Common myeloid progenitor, CD34-positive (primary cell): ENCODE measurements around the gene TP53RK.

Experiments
- CTCF ChIA-PET: fragments of 350-600 bp; sonication (Branson Sonifier 250); formaldehyde crosslinking; loops from one replicate; lab custom pipeline; 2021; ENCODE audit warnings: antibody characterized with exemption; lab: Charles Lee
- POLR2A ChIA-PET: fragments of 350-600 bp; sonication (Branson Sonifier 250); formaldehyde crosslinking; loops from one replicate; lab custom pipeline; 2021; ENCODE audit warnings: antibody characterized with exemption; lab: Charles Lee
- DNase-seq, 3 donors: peaks; one replicate each; pipeline versions ENCODE4 v3.0.0 to v3.0.0-alpha.2; 2013
- H3K27ac ChIP-seq, 2 experiments: 1 replicate in 1 of 2; 2 replicates in 1 of 2; pipeline ENCODE4 v1.7.0; 2013; ENCODE audit warnings: inconsistent platforms in 2 of 2, low read length in 2 of 2, mild to moderate bottlenecking in 2 of 2, low read depth in 1 of 2, moderate library complexity in 1 of 2; ENCODE audit not compliant: severe bottlenecking in 2 of 2, insufficient read depth in 1 of 2, poor library complexity in 1 of 2
- H3K27me3 ChIP-seq, 5 experiments: replicated peaks in 2 of 5; 1 replicate in 3 of 5; 2 replicates in 2 of 5; pipeline versions ENCODE4 v1.6.1 to v1.7.0; 2013; ENCODE audit warnings: low read length in 4 of 5, mild to moderate bottlenecking in 2 of 5, moderate library complexity in 2 of 5, inconsistent platforms in 1 of 5; ENCODE audit not compliant: insufficient read depth in 5 of 5, control insufficient read depth in 4 of 5
- H3K36me3 ChIP-seq, 4 experiments: 1 replicate in 2 of 4; 2 replicates in 2 of 4; pipeline versions ENCODE4 v1.6.1 to v1.7.0; 2013; ENCODE audit warnings: low read length in 3 of 4, control low read depth in 1 of 4, mild to moderate bottlenecking in 1 of 4; ENCODE audit not compliant: control insufficient read depth in 4 of 4, insufficient read depth in 4 of 4
- H3K4me1 ChIP-seq, 4 experiments: 1 replicate in 3 of 4; 2 replicates in 1 of 4; pipeline versions ENCODE4 v1.6.1 to v1.7.1; 2013; ENCODE audit warnings: low read length in 3 of 4, mild to moderate bottlenecking in 3 of 4, control low read depth in 1 of 4, inconsistent platforms in 1 of 4, moderate library complexity in 1 of 4; ENCODE audit not compliant: control insufficient read depth in 4 of 4, insufficient read depth in 4 of 4; ENCODE audit errors: control extremely low read depth in 1 of 4
- H3K4me3 ChIP-seq, 7 experiments: 1 replicate in 4 of 7; 2 replicates in 3 of 7; pipeline versions ENCODE4 v1.5.1 to v1.7.0; 2013; ENCODE audit warnings: mild to moderate bottlenecking in 7 of 7, low read length in 6 of 7, moderate library complexity in 6 of 7, inconsistent platforms in 2 of 7, low read depth in 2 of 7, control low read depth in 1 of 7; ENCODE audit not compliant: insufficient read depth in 4 of 7, control insufficient read depth in 1 of 7; ENCODE audit errors: extremely low read depth in 1 of 7
- H3K9me3 ChIP-seq, 5 experiments: 1 replicate in 4 of 5; 2 replicates in 1 of 5; pipeline versions ENCODE4 v1.6.1 to v1.7.1; 2013; ENCODE audit warnings: low read length in 4 of 5, mild to moderate bottlenecking in 2 of 5, inconsistent platforms in 1 of 5, low read depth in 1 of 5, moderate library complexity in 1 of 5; ENCODE audit not compliant: control insufficient read depth in 4 of 5, insufficient read depth in 2 of 5; ENCODE audit errors: control extremely low read depth in 1 of 5
- WGBS: methylation state at CpG from one replicate; pipeline ENCODE4 v1.1.5; 2013; ENCODE audit not compliant: insufficient coverage; 5-methylcytosine and 5-hydroxymethylcytosine counted together

The TP53RK gene

GRCh38 chr20:46708172-46708860 lies 19.1 kb upstream of the TP53RK start:
- peaks cover 0 to 10% (median 5%) of the 10 kb centered on the region in 5 experiments for H3K9me3 ChIP-seq
- DNase-seq = no peak
- H3K4me1 ChIP-seq = peaks cover 0 to 10% (median 10%) of the 10 kb centered on the region in 4 experiments
- 78% methylated on average over 8 of the region's 8 CpGs for WGBS
- CTCF ChIA-PET = interaction anchor here (1.2 to 1.4 kb wide), 4 partner anchors 13 to 183 kb away, joined by 3 to 7 read pairs (median 4); partner anchors contain the start of gene TP53RK
- no peak overlapping the region for H3K27ac ChIP-seq
- no peaks in the 10 kb centered on the region for H3K36me3 ChIP-seq
- POLR2A ChIA-PET = no interaction called here
- H3K27me3 ChIP-seq = peaks cover 0 to 7% (median 0%) of the 10 kb centered on the region in 5 experiments
- H3K4me3 ChIP-seq = no peak overlapping the region

- no CpG with 5 or more reads among the region's 2 CpGs for WGBS
- no peak for DNase-seq
- H3K4me1 ChIP-seq = peaks cover 0 to 10% (median 10%) of the 10 kb centered on the region in 4 experiments
- no peaks in the 10 kb centered on the region for H3K36me3 ChIP-seq
- CTCF ChIA-PET = interaction anchor here (0.9 to 2.1 kb wide), 4 partner anchors 9 to 151 kb away, joined by 3 to 5 read pairs (median 4); no protein-coding TSS in a partner anchor
- H3K4me3 ChIP-seq = no peak overlapping the region
- H3K27me3 ChIP-seq = peaks cover 0 to 7% (median 0%) of the 10 kb centered on the region in 5 experiments
- H3K9me3 ChIP-seq = peaks cover 0 to 10% (median 5%) of the 10 kb centered on the region in 5 experiments
- no peak overlapping the region for H3K27ac ChIP-seq
- POLR2A ChIA-PET = no interaction called here
Measured at GRCh38 chr20:46706242-46706641, 17.0 kb upstream of the TP53RK start.

DNA sequence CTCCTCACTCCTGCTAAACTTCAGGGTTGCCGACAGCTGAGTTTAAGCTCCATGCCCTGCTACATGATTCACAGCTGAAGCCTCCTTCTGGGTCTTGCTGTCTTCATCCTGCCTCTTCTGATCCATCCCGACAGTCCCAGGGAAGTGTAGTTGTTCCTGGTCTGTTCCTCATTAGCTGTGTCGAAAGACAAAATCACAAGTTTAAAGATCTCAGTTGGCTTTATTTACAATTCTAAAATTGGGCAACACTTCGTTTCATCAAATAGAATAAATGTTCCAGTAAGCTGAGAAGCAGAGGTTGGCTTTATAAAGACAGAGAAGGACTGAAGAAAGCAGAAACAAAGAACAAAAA lies 16.1 kb upstream of the TP53RK start:
- Histone ChIP-seq H3K36me3 (no peaks in the 10 kb centered on the region), H3K27ac (no peak overlapping the region), H3K27me3 (peaks cover 0 to 4% (median 0%) of the 10 kb centered on the region in 5 experiments), H3K9me3 (peaks cover 0 to 10% (median 5%) of the 10 kb centered on the region in 5 experiments), H3K4me3 (no peak overlapping the region), H3K4me1 (peaks cover 0 to 10% (median 8%) of the 10 kb centered on the region in 4 experiments)
- 100% methylated on average over 3 of the region's 4 CpGs for WGBS
- DNase-seq = no peak
- CTCF ChIA-PET = interaction anchor here (0.9 to 2.1 kb wide), 3 partner anchors 9 to 22 kb away, joined by 3 to 5 read pairs (median 4); no protein-coding TSS in a partner anchor
- POLR2A ChIA-PET = no interaction called here

GRCh38 chr20:46704714-46705377 lies 15.6 kb upstream of the TP53RK start:
- H3K9me3 ChIP-seq = peaks cover 0 to 10% (median 5%) of the 10 kb centered on the region in 5 experiments
- POLR2A ChIA-PET = no interaction called here
- DNase-seq = no peak

GRCh38 chr20:46703435-46703834 lies 14.2 kb upstream of the TP53RK start:
- no peak overlapping the region for H3K4me3 ChIP-seq
- CTCF ChIA-PET = interaction anchor here (1.0 to 1.1 kb wide), 3 partner anchors 14 to 21 kb away, joined by 3 read pairs; partner anchors contain the start of gene TP53RK
- 60% methylated on average over 2 of the region's 3 CpGs for WGBS

More at GRCh38 chr20:46704714-46705377, 15.6 kb upstream of the TP53RK start:
- 86% methylated on average over 7 of the region's 7 CpGs for WGBS
- peaks cover 0 to 2% (median 0%) of the 10 kb centered on the region in 5 experiments for H3K27me3 ChIP-seq
- H3K36me3 ChIP-seq = no peaks in the 10 kb centered on the region
- CTCF ChIA-PET = interaction anchor here (2.1 kb wide), 1 partner anchor 8 kb away, joined by 5 read pairs; no protein-coding TSS in a partner anchor
- H3K27ac ChIP-seq = no peak overlapping the region
- no peak overlapping the region for H3K4me3 ChIP-seq
- H3K4me1 ChIP-seq = peaks cover 0 to 5% (median 3%) of the 10 kb centered on the region in 4 experiments

DNA sequence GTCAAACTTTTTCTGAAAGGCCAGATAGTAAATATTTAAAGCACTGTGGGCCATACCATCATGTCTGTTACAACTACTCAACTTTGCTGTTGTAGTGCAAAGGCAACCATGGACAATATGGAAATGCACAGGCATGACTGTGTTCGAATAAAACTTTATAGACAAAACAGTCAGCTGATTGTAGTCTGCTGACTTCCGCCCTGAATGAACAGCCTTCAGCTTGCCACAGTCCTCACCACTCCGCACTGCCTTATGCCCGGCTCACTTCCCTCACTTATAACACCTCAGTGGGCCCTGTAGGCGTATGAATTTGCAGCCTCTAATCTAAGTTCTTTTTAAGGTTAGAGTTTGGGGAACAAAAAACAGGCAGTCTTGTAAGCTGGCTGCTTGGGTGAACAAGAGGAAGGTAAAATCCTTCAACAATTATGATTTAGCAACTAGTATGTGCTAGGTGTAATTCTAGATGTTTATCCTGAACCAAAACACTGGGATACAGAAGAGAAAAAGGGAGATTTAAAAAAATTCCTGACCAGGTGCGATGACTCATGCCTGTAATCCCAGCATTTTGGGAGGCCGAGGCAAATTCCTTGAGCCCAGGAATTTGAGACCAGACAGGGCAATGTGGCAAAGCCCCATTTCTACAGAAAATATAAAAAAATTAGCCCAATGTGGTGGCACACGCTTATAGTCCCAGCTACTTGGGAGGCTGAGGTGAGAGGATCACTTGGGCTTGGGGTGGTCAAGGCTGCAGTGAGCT lies 13.4 kb upstream of the TP53RK start:
- Histone ChIP-seq H3K9me3 (peaks cover 0 to 11% (median 5%) of the 10 kb centered on the region in 5 experiments), H3K4me1 (no peaks in the 10 kb centered on the region), H3K27ac (no peak overlapping the region), H3K4me3 (no peak overlapping the region), H3K36me3 (no peaks in the 10 kb centered on the region), H3K27me3 (peaks cover 0 to 1% (median 0%) of the 10 kb centered on the region in 5 experiments)
- ChIA-PET CTCF (interaction anchor here (0.6 to 1.0 kb wide), 2 partner anchors 13 to 732 kb away, joined by 3 to 4 read pairs; partner anchors contain the start of gene TP53RK), POLR2A (interaction anchor here (0.8 kb wide), 1 partner anchor 20 kb away, joined by 4 read pairs; no protein-coding TSS in a partner anchor)
- DNase-seq = no peak
- WGBS = 98% methylated on average over 6 of the region's 8 CpGs

More at GRCh38 chr20:46703435-46703834, 14.2 kb upstream of the TP53RK start:
- H3K4me1 ChIP-seq = no peaks in the 10 kb centered on the region
- no peak overlapping the region for H3K27ac ChIP-seq
- H3K9me3 ChIP-seq = peaks cover 0 to 11% (median 5%) of the 10 kb centered on the region in 5 experiments
- DNase-seq = no peak
- POLR2A ChIA-PET = interaction anchor here (0.8 kb wide), 1 partner anchor 21 kb away, joined by 4 read pairs; no protein-coding TSS in a partner anchor
- H3K27me3 ChIP-seq = peaks cover 0 to 1% (median 0%) of the 10 kb centered on the region in 5 experiments
- H3K36me3 ChIP-seq = no peaks in the 10 kb centered on the region
